Astrocyte (in vitro differentiated cells and primary cell): ENCODE measurements around the gene AAMP. TPM values are rescaled to one million over a fixed set of nuclear protein-coding genes. Genes with fewer than 3 reads are reported as not detected.
"Not testable (repeated sequence)": the region's sequence is repeated elsewhere in the genome, so short reads cannot be mapped to it uniquely, and the experiment has no call there.

Source experiments
- DNase-seq: peaks from one replicate; pipeline ENCODE4 v3.0.0-alpha.2; 2010; ENCODE audit warnings: low read depth
- FAIRE-seq: peaks from 2 replicates; lab custom pipeline; 2011; peaks lifted over from hg19 to GRCh38; lab: Jason Lieb, UNC
- H2AFZ ChIP-seq: 2 replicates; pipeline ENCODE4 v1.6.0; 2012; ENCODE audit warnings: low read depth, low read length, inconsistent platforms
- H3K27ac ChIP-seq: 2 replicates; pipeline ENCODE4 v1.5.1; 2011; ENCODE audit warnings: low read depth, low read length, inconsistent platforms
- H3K27me3 ChIP-seq: 2 replicates; pipeline ENCODE4 v1.6.0; 2011; ENCODE audit warnings: low read length, inconsistent platforms; ENCODE audit not compliant: insufficient read depth
- H3K36me3 ChIP-seq: 2 replicates; pipeline ENCODE4 v1.5.1; 2011; ENCODE audit warnings: low read length, inconsistent platforms; ENCODE audit not compliant: insufficient read depth
- H3K4me1 ChIP-seq: 2 replicates; pipeline ENCODE4 v1.5.1; 2011; ENCODE audit warnings: low read length, inconsistent platforms; ENCODE audit not compliant: insufficient read depth
- H3K4me2 ChIP-seq: 2 replicates; pipeline ENCODE4 v1.6.0; 2012; ENCODE audit warnings: low read length, inconsistent platforms
- H3K4me3 ChIP-seq: 2 replicates; pipeline ENCODE4 v1.5.1; 2011; ENCODE audit warnings: low read depth, mild to moderate bottlenecking, low read length, inconsistent platforms; ENCODE audit not compliant: insufficient read depth
- H3K79me2 ChIP-seq: 2 replicates; pipeline ENCODE4 v1.6.0; 2012; ENCODE audit warnings: mild to moderate bottlenecking, low read length, inconsistent platforms; ENCODE audit not compliant: insufficient read depth
- H3K9ac ChIP-seq: 2 replicates; pipeline ENCODE4 v1.6.0; 2012; ENCODE audit warnings: mild to moderate bottlenecking, low read length, inconsistent platforms
- H3K9me3 ChIP-seq: 2 replicates; pipeline ENCODE4 v1.5.1; 2012; ENCODE audit warnings: low read depth, mild to moderate bottlenecking, low read length, inconsistent platforms; ENCODE audit not compliant: insufficient read depth
- H4K20me1 ChIP-seq: 2 replicates; pipeline ENCODE4 v1.6.0; 2012; ENCODE audit warnings: low read length, inconsistent platforms; ENCODE audit not compliant: insufficient read depth
- H3K27ac Mint-ChIP-seq: one replicate; pipeline ENCODE4 v1.8.0; 2021; ENCODE audit warnings: mild to moderate bottlenecking, mixed read lengths; ENCODE audit not compliant: unreplicated experiment
- H3K27me3 Mint-ChIP-seq: one replicate; pipeline ENCODE4 v1.8.0; 2021; ENCODE audit warnings: low read depth, mixed read lengths; ENCODE audit not compliant: unreplicated experiment
- H3K36me3 Mint-ChIP-seq: one replicate; pipeline ENCODE4 v1.8.0; 2021; ENCODE audit warnings: low read depth, mixed read lengths; ENCODE audit not compliant: unreplicated experiment
- H3K4me1 Mint-ChIP-seq: one replicate; pipeline ENCODE4 v1.8.0; 2021; ENCODE audit warnings: low read depth, mixed read lengths; ENCODE audit not compliant: unreplicated experiment
- H3K4me3 Mint-ChIP-seq: one replicate; pipeline ENCODE4 v1.8.0; 2021; ENCODE audit warnings: mild to moderate bottlenecking, moderate library complexity, mixed read lengths; ENCODE audit not compliant: unreplicated experiment
- H3K9me3 Mint-ChIP-seq: one replicate; pipeline ENCODE4 v1.8.0; 2021; ENCODE audit warnings: mild to moderate bottlenecking, mixed read lengths; ENCODE audit not compliant: unreplicated experiment
- CTCF ChIP-seq: IDR thresholded peaks from 2 replicates; pipeline ENCODE4 v1.5.1; 2011; ENCODE audit warnings: low read depth, mild to moderate bottlenecking, inconsistent platforms, low read length, moderate library complexity; ENCODE audit not compliant: insufficient read depth
- EZH2 ChIP-seq: IDR thresholded peaks from 2 replicates; pipeline ENCODE4 v1.6.1; 2012; ENCODE audit warnings: mild to moderate bottlenecking, low read length, inconsistent platforms; ENCODE audit not compliant: insufficient read depth
- total RNA-seq: library from RNA; stranded (reverse); gene quantifications from 2 replicates; pipeline ENCODE4 v1.2.1, GENCODE V29; 2021

AAMP gene
- total RNA-seq, 1 donor from 2014 or later, result 87.3 TPM

GRCh38 chr2:218274586-218274985 lies 4.6 kb upstream of the AAMP start:
- H3K27me3 ChIP-seq, result no peaks in the 10 kb centered on the region
- peaks cover 21% of the 10 kb centered on the region for H3K79me2 ChIP-seq
- Mint-ChIP-seq H3K27me3 (no peaks in the 10 kb centered on the region), H3K9me3 (no peaks in the 10 kb centered on the region), H3K36me3 (peaks cover 7% of the 10 kb centered on the region), H3K4me3 (no peak overlapping the region), H3K27ac (no peak overlapping the region), H3K4me1 (peaks cover 5% of the 10 kb centered on the region)
- FAIRE-seq, result no peak
- H3K9ac ChIP-seq, result no peak overlapping the region
- H3K4me3 ChIP-seq, result no peak overlapping the region
- H3K36me3 ChIP-seq, result peaks cover 41% of the 10 kb centered on the region
- H2AFZ ChIP-seq, result no peak overlapping the region
- TF ChIP-seq CTCF, result no peak
- TF ChIP-seq EZH2, result no peak
- no peak for DNase-seq
- peaks cover 13% of the 10 kb centered on the region for H3K4me1 ChIP-seq
- H3K9me3 ChIP-seq, result no peaks in the 10 kb centered on the region
- no peak overlapping the region for H3K27ac ChIP-seq
- peaks cover 2% of the 10 kb centered on the region for H4K20me1 ChIP-seq
- no peak overlapping the region for H3K4me2 ChIP-seq

- Histone ChIP-seq H3K4me1 (peaks cover 17% of the 10 kb centered on the region), H3K4me3 (no peak overlapping the region), H3K36me3 (peaks cover 38% of the 10 kb centered on the region), H2AFZ (no peak overlapping the region), H4K20me1 (peaks cover 8% of the 10 kb centered on the region), H3K9me3 (no peaks in the 10 kb centered on the region), H3K9ac (no peak overlapping the region), H3K27me3 (no peaks in the 10 kb centered on the region), H3K79me2 (peaks cover 28% of the 10 kb centered on the region), H3K27ac (no peak overlapping the region), H3K4me2 (no peak overlapping the region)
- H3K36me3 Mint-ChIP-seq, result peaks cover 10% of the 10 kb centered on the region
- no peak for FAIRE-seq
- no peak overlapping the region for H3K27ac Mint-ChIP-seq
- peaks cover 11% of the 10 kb centered on the region for H3K4me1 Mint-ChIP-seq
- DNase-seq, result no peak
- H3K9me3 Mint-ChIP-seq, result no peaks in the 10 kb centered on the region
- TF ChIP-seq CTCF (no peak), EZH2 (no peak)
- no peak overlapping the region for H3K4me3 Mint-ChIP-seq
- H3K27me3 Mint-ChIP-seq, result no peaks in the 10 kb centered on the region
Measured at GRCh38 chr2:218273908-218274249, 3.9 kb upstream of the AAMP start.

GRCh38 chr2:218273214-218273907 lies 3.4 kb upstream of the AAMP start:
- Histone ChIP-seq H3K4me2 (peak overlapping the region; percentile 51), H3K4me1 (peaks cover 17% of the 10 kb centered on the region), H3K79me2 (peaks cover 29% of the 10 kb centered on the region), H3K9ac (peak overlapping the region; percentile 42), H3K36me3 (peaks cover 33% of the 10 kb centered on the region)
- not testable (repeated sequence) for H3K9me3 Mint-ChIP-seq, H2AFZ ChIP-seq, DNase-seq, H3K27me3 Mint-ChIP-seq, FAIRE-seq, H3K36me3 Mint-ChIP-seq, H3K27ac ChIP-seq, H3K27ac Mint-ChIP-seq, H3K4me3 ChIP-seq, H3K27me3 ChIP-seq, H3K9me3 ChIP-seq, H3K4me3 Mint-ChIP-seq, H4K20me1 ChIP-seq
- peaks cover 12% of the 10 kb centered on the region for H3K4me1 Mint-ChIP-seq
